ENCODE data around the gene SETD6. TPM values are rescaled to one million over a fixed set of nuclear protein-coding genes. Genes with fewer than 3 reads are reported as not detected.
A peak's percentile ranks its signal among the peaks of the same experiment; 100 is the strongest.

Gene SETD6
- polyA plus RNA-seq, 1 of the 3 experiments (the other 2 are of a cell fraction), result 17.2 TPM

GRCh38 chr16:58499092-58499511, 16.2 kb upstream of the SETD6 start:
- Histone ChIP-seq H3K9ac (no peak overlapping the region), H3K36me3 (replicated peaks in 1 of 2; ENCODE audit: control insufficient read depth in 1 of 2, insufficient read depth in 2 of 2, low read length in 1 of 2) (peaks cover 0 to 4% of the 10 kb centered on the region in 2 experiments), H2AFZ (ENCODE audit: low read depth) (no peak overlapping the region; the same call in 1 of the 2 replicates), H3K27me3 (ENCODE audit: insufficient read depth) (no peaks in the 10 kb centered on the region), H3K27ac (ENCODE audit: low read depth in 2 of 2, low read length in 1 of 2) (peak overlapping the region in 1 of 2 experiments; percentile 83; a peak in 2 of 4 replicates), H4K20me1 (ENCODE audit: insufficient read depth) (no peaks in the 10 kb centered on the region), H3K9me2 (no peaks in the 10 kb centered on the region), H3K4me1 (ENCODE audit: control insufficient read depth in 1 of 2, insufficient read depth in 2 of 2, low read depth in 1 of 2, low read length in 1 of 2) (peaks cover 10 to 47% of the 10 kb centered on the region in 2 experiments; a peak in 3 of 4 replicates), H3K79me2 (ENCODE audit: insufficient read depth) (peaks cover 8% of the 10 kb centered on the region; the same call in 1 of the 2 replicates), H3K4me3 (ENCODE audit: low read depth in 2 of 2, low read length in 1 of 2) (peak overlapping the region in 1 of 2 experiments; percentile 76; a peak in 1 of 4 replicates), H3K4me2 (peak overlapping the region; percentile 98), H3F3A (replicated peaks; ENCODE audit: insufficient read depth) (peaks cover 10% of the 10 kb centered on the region), H3K9me3 (no peaks in the 10 kb centered on the region)
- no peak for TF ChIP-seq MAX (IDR thresholded peaks at IDR 0.05; ENCODE audit: low read depth)
- no peak for TF ChIP-seq NRF1 (IDR thresholded peaks at IDR 0.05; ENCODE audit: low read depth, low read length)
- no peak for TF ChIP-seq RFX5 (IDR thresholded peaks at IDR 0.05; ENCODE audit: low read length)
- TF ChIP-seq YY1 (IDR thresholded peaks at IDR 0.05; ENCODE audit: low read depth), result no peak
- TF ChIP-seq NFIC (IDR thresholded peaks at IDR 0.05; ENCODE audit: borderline replicate concordance), result no peak
- no peak for TF ChIP-seq JUND (IDR thresholded peaks at IDR 0.05)
- TF ChIP-seq MEF2A (IDR thresholded peaks at IDR 0.05; ENCODE audit: borderline replicate concordance, low read depth), result no peak
- TF ChIP-seq GATA2 (CRISPR knock-in tag; IDR thresholded peaks at IDR 0.05), result no peak
- no peak for TF ChIP-seq EZH2phosphoT487 (IDR thresholded peaks at IDR 0.05; ENCODE audit: borderline replicate concordance, low read depth)
- no peak for TF ChIP-seq USF1 (IDR thresholded peaks at IDR 0.05; ENCODE audit: borderline replicate concordance, low read depth)
- no peak for TF ChIP-seq GABPA (IDR thresholded peaks at IDR 0.05; ENCODE audit: low read depth)
- DNase-seq, result no peak
- POLR2A ChIA-PET, result interaction anchor here (0.9 to 1.6 kb wide), 3 partner anchors 10 to 130 kb away, joined by 3 to 8 read pairs (median 5); no protein-coding TSS in a partner anchor
- CTCF ChIA-PET, result interaction anchor here (1.0 to 3.7 kb wide), 6 partner anchors 11 to 162 kb away, joined by 3 to 32 read pairs (median 10); no protein-coding TSS in a partner anchor
- WGBS (ENCODE audit: low lambda C conversion rate), result 79% methylated on average over 9 of the region's 10 CpGs

- ChIA-PET CTCF (interaction anchor here (0.9 to 3.7 kb wide), 8 partner anchors 11 to 163 kb away, joined by 3 to 32 read pairs (median 5); no protein-coding TSS in a partner anchor), POLR2A (interaction anchor here (0.6 to 1.9 kb wide), 12 partner anchors 9 to 371 kb away, joined by 3 to 8 read pairs (median 4); partner anchors contain the start of genes CFAP20 and GINS3)
- Histone ChIP-seq H3K9me3 (no peaks in the 10 kb centered on the region), H3F3A (replicated peaks; ENCODE audit: insufficient read depth) (peaks cover 10% of the 10 kb centered on the region), H3K9ac (peak within 1 kb of the TSS; percentile 63), H4K20me1 (ENCODE audit: insufficient read depth) (no peaks in the 10 kb centered on the region), H3K4me3 (ENCODE audit: low read depth in 2 of 2, low read length in 1 of 2) (peak within 1 kb of the TSS; percentile 67 to 76), H2AFZ (ENCODE audit: low read depth) (peak within 1 kb of the TSS; percentile 78; the same call in 1 of the 2 replicates), H3K79me2 (ENCODE audit: insufficient read depth) (peaks cover 8% of the 10 kb centered on the region; the same call in 1 of the 2 replicates), H3K4me2 (peak within 1 kb of the TSS; percentile 98), H3K27me3 (ENCODE audit: insufficient read depth) (no peaks in the 10 kb centered on the region), H3K9me2 (no peaks in the 10 kb centered on the region), H3K27ac (ENCODE audit: low read depth in 2 of 2, low read length in 1 of 2) (peak within 1 kb of the TSS; percentile 20 to 85; a peak in 3 of 4 replicates), H3K4me1 (ENCODE audit: control insufficient read depth in 1 of 2, insufficient read depth in 2 of 2, low read depth in 1 of 2, low read length in 1 of 2) (peaks cover 10 to 41% of the 10 kb centered on the region in 2 experiments; a peak in 3 of 4 replicates), H3K36me3 (replicated peaks in 1 of 2; ENCODE audit: control insufficient read depth in 1 of 2, insufficient read depth in 2 of 2, low read length in 1 of 2) (peaks cover 0 to 11% of the 10 kb centered on the region in 2 experiments)
- WGBS (ENCODE audit: low lambda C conversion rate), result 9% methylated on average over 20 of the region's 24 CpGs
- peak; percentile 93 for DNase-seq
- TF ChIP-seq MXI1 (IDR thresholded peaks at IDR 0.05; ENCODE audit: low read depth, low read length), result peak; percentile 56; the same call in 1 of the 2 replicates
- no peak for TF ChIP-seq EP300 (IDR thresholded peaks at IDR 0.05; ENCODE audit: borderline replicate concordance in 1 of 2, low read depth in 1 of 2, low read length in 1 of 2)
- peak; percentile 98 for TF ChIP-seq POLR2AphosphoS5 (IDR thresholded peaks at IDR 0.05; ENCODE audit: low read depth, low read length)
- TF ChIP-seq FOSL2 (IDR thresholded peaks at IDR 0.05; ENCODE audit: borderline replicate concordance, low read depth), result no peak; the same call in 1 of the 2 replicates
- TF ChIP-seq, protein P1, sequence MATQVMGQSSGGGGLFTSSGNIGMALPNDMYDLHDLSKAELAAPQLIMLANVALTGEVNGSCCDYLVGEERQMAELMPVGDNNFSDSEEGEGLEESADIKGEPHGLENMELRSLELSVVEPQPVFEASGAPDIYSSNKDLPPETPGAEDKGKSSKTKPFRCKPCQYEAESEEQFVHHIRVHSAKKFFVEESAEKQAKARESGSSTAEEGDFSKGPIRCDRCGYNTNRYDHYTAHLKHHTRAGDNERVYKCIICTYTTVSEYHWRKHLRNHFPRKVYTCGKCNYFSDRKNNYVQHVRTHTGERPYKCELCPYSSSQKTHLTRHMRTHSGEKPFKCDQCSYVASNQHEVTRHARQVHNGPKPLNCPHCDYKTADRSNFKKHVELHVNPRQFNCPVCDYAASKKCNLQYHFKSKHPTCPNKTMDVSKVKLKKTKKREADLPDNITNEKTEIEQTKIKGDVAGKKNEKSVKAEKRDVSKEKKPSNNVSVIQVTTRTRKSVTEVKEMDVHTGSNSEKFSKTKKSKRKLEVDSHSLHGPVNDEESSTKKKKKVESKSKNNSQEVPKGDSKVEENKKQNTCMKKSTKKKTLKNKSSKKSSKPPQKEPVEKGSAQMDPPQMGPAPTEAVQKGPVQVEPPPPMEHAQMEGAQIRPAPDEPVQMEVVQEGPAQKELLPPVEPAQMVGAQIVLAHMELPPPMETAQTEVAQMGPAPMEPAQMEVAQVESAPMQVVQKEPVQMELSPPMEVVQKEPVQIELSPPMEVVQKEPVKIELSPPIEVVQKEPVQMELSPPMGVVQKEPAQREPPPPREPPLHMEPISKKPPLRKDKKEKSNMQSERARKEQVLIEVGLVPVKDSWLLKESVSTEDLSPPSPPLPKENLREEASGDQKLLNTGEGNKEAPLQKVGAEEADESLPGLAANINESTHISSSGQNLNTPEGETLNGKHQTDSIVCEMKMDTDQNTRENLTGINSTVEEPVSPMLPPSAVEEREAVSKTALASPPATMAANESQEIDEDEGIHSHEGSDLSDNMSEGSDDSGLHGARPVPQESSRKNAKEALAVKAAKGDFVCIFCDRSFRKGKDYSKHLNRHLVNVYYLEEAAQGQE (IDR thresholded peaks at IDR 0.05; ENCODE audit: low read depth, low read length), result 0 out of 2 replicates have a peak, but pooled peaks have one; percentile 11
- TF ChIP-seq TCF12 (IDR thresholded peaks at IDR 0.05), result no peak
- peak; percentile 68; the same call in 1 of the 2 replicates for TF ChIP-seq TAF1 (IDR thresholded peaks at IDR 0.05; ENCODE audit: borderline replicate concordance, low read depth, low read length)
- peak; percentile 40 for TF ChIP-seq MAX (IDR thresholded peaks at IDR 0.05; ENCODE audit: low read depth)
- peak; percentile 33; the same call in 1 of the 2 replicates for TF ChIP-seq IRF3 (IDR thresholded peaks at IDR 0.05; ENCODE audit: low read depth, low read length)
- TF ChIP-seq YY1 (IDR thresholded peaks at IDR 0.05; ENCODE audit: low read depth), result peak; percentile 62; the same call in 1 of the 2 replicates
- TF ChIP-seq RFX5 (IDR thresholded peaks at IDR 0.05; ENCODE audit: low read length), result peak; percentile 74
Measured at GRCh38 chr16:58499615-58500351, 15.5 kb upstream of the SETD6 start, which contains the start of gene NDRG4. Gene NDRG4 (plus strand): TSS chr16:58500143. CDS start chr16:58500249, 106 bp downstream.
